ENCODE results near the gene ZC3H7B.

Gene ZC3H7B

DNA sequence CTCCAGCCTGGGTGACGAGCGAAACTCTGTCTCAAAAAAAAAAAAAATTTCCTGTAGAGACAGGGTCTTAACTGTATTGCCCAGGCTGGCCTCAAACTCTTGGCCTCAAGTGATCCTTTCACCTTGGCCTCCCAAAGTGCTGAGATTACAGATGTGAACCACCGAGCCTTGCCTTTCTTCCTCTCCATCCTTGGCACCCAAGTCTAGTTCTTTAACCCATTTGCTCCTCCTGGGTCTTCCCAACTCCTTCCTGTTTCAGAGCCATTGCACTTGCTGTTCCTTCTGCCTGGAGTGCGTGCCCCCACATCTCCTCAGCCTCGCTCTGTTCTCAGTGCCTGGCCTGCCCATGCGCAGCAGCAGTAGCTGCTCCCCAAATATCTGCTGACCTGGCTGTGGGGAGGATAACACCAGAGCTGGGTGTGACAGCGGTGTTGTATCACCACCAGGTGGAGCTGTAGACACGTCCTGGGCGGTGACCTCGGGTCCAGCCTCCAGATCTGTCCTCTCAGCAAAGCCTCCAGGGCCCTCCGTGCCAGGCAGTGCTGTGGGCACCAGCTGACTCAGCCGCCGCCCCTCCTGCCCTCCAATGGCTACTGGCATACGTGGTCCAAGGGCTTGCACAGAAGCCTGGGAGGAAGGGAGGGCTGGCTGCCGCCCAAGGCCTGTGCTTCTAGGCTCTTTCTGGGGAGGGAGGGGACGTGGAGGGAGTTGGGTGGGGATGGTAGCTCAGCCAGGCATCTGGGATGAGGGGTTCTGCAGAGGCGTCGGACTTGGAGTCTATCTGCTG is 102.4 kb downstream of the ZC3H7B start:
- Histone ChIP-seq H3K9me2 (replicated peaks; ENCODE audit: control insufficient read depth, low read length) (no peaks in the 10 kb centered on the region), H3K4me2 (ENCODE audit: low read length) (peak overlapping the region; percentile 45), H3K4me1 (ENCODE audit: control insufficient read depth, low read length) (peaks cover 49% of the 10 kb centered on the region), H3K79me2 (ENCODE audit: control insufficient read depth, low read length) (no peaks in the 10 kb centered on the region), H3K36me3 (ENCODE audit: control insufficient read depth, low read length) (no peaks in the 10 kb centered on the region), H3K4me3 (ENCODE audit: low read length) (no peak overlapping the region), H3F3A (ENCODE audit: control insufficient read depth, insufficient read depth) (peaks cover 9% of the 10 kb centered on the region), H3K27ac (ENCODE audit: low read depth, low read length) (no peak overlapping the region), H3K27me3 (ENCODE audit: control insufficient read depth, low read length) (no peaks in the 10 kb centered on the region), H3K9me3 (ENCODE audit: control insufficient read depth, insufficient read depth, low read length) (no peaks in the 10 kb centered on the region), H4K20me1 (ENCODE audit: control insufficient read depth, insufficient read depth, low read depth, low read length) (no peaks in the 10 kb centered on the region)
- TF ChIP-seq, protein P1, sequence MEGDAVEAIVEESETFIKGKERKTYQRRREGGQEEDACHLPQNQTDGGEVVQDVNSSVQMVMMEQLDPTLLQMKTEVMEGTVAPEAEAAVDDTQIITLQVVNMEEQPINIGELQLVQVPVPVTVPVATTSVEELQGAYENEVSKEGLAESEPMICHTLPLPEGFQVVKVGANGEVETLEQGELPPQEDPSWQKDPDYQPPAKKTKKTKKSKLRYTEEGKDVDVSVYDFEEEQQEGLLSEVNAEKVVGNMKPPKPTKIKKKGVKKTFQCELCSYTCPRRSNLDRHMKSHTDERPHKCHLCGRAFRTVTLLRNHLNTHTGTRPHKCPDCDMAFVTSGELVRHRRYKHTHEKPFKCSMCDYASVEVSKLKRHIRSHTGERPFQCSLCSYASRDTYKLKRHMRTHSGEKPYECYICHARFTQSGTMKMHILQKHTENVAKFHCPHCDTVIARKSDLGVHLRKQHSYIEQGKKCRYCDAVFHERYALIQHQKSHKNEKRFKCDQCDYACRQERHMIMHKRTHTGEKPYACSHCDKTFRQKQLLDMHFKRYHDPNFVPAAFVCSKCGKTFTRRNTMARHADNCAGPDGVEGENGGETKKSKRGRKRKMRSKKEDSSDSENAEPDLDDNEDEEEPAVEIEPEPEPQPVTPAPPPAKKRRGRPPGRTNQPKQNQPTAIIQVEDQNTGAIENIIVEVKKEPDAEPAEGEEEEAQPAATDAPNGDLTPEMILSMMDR (IDR thresholded peaks at IDR 0.05; ENCODE audit: low read depth, low read length, poor library complexity, severe bottlenecking) = peak; percentile 95
- TF ChIP-seq EZH2phosphoT487 (IDR thresholded peaks at IDR 0.05; ENCODE audit: borderline replicate concordance, low read length) = no peak

DNA sequence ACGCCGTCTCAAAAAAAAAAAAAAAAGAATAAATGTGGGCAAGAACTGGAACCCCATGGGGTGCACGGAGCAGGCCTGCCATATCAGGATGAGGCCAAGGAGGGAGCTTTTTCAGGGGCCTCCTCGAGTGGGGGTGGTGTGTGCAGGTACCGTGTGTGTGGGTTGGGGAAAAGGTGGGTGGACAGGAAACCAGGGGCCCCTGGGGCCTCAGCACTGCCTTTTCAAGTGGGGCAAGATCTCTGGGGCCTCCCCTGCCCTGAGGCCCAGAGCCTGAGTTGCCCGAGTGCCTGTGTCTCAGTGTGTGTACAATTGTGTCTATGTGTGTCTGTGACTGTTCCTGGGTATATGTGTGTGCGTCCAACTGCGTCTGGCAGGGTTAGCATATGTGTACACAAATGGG is 104.3 kb downstream of the ZC3H7B start:
- H4K20me1 ChIP-seq (ENCODE audit: control insufficient read depth, insufficient read depth, low read depth, low read length) = no peaks in the 10 kb centered on the region
- H3K4me1 ChIP-seq (ENCODE audit: control insufficient read depth, low read length) = peaks cover 67% of the 10 kb centered on the region
- H3K79me2 ChIP-seq (ENCODE audit: control insufficient read depth, low read length) = no peaks in the 10 kb centered on the region

DNA sequence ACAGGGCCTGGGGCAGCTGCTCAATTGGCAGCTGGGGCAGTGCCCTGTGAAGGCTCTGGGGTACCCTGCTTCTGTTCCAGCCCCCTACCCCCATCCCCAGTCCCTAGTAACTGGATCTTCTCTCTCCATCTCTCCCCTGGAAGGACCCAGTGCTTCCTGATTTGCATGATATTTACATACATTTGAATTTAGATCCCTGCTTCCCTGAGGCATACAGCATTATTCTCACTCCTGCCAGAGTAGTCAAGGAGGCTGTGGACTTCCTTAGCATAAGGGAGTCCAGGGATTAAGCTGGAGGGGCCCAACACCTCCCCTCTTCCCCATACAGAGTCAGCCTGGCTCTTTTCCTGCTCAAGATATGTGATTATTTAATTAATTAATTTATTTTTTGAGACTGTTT is 105.1 kb downstream of the ZC3H7B start:
- Histone ChIP-seq H3K79me2 (ENCODE audit: control insufficient read depth, low read length) (peaks cover 3% of the 10 kb centered on the region; the same call in 1 of the 2 replicates), H3K4me3 (ENCODE audit: low read length) (peak overlapping the region; percentile 31; the same call in 1 of the 2 replicates), H3K36me3 (ENCODE audit: control insufficient read depth, low read length) (no peaks in the 10 kb centered on the region), H3K4me1 (ENCODE audit: control insufficient read depth, low read length) (peaks cover 75% of the 10 kb centered on the region), H3K9me2 (replicated peaks; ENCODE audit: control insufficient read depth, low read length) (no peaks in the 10 kb centered on the region), H3K27me3 (ENCODE audit: control insufficient read depth, low read length) (no peaks in the 10 kb centered on the region), H3F3A (ENCODE audit: control insufficient read depth, insufficient read depth) (peaks cover 16% of the 10 kb centered on the region), H3K4me2 (ENCODE audit: low read length) (peak overlapping the region; percentile 52), H4K20me1 (ENCODE audit: control insufficient read depth, insufficient read depth, low read depth, low read length) (no peaks in the 10 kb centered on the region), H3K27ac (ENCODE audit: low read depth, low read length) (peak overlapping the region; percentile 70), H3K9me3 (ENCODE audit: control insufficient read depth, insufficient read depth, low read length) (no peaks in the 10 kb centered on the region)
- TF ChIP-seq EZH2phosphoT487 (IDR thresholded peaks at IDR 0.05; ENCODE audit: borderline replicate concordance, low read length) = no peak
- TF ChIP-seq, protein P1 (IDR thresholded peaks at IDR 0.05; ENCODE audit: low read depth, low read length, poor library complexity, severe bottlenecking) = no peak

More for the DNA sequence above, 104.3 kb downstream of the ZC3H7B start:
- H3K27ac ChIP-seq (ENCODE audit: low read depth, low read length) = peak overlapping the region; percentile 70
- H3K9me2 ChIP-seq (replicated peaks; ENCODE audit: control insufficient read depth, low read length) = no peaks in the 10 kb centered on the region
- TF ChIP-seq, protein P1 (IDR thresholded peaks at IDR 0.05; ENCODE audit: low read depth, low read length, poor library complexity, severe bottlenecking) = no peak
- no peak for TF ChIP-seq EZH2phosphoT487 (IDR thresholded peaks at IDR 0.05; ENCODE audit: borderline replicate concordance, low read length)
- H3K4me2 ChIP-seq (ENCODE audit: low read length) = peak overlapping the region; percentile 52
- H3K9me3 ChIP-seq (ENCODE audit: control insufficient read depth, insufficient read depth, low read length) = no peaks in the 10 kb centered on the region
- H3F3A ChIP-seq (ENCODE audit: control insufficient read depth, insufficient read depth) = peaks cover 16% of the 10 kb centered on the region
- no peaks in the 10 kb centered on the region for H3K36me3 ChIP-seq (ENCODE audit: control insufficient read depth, low read length)
- peak overlapping the region; percentile 33 for H3K4me3 ChIP-seq (ENCODE audit: low read length)
- no peaks in the 10 kb centered on the region for H3K27me3 ChIP-seq (ENCODE audit: control insufficient read depth, low read length)

Measured in DOHH2 (cell line).